HEK293 (cell line): ENCODE data around the gene DPYSL4.

Experiments used
- CTCF ChIA-PET: fragments of 350-600 bp; formaldehyde crosslinking; extraction: SDS; loops from one replicate; lab custom pipeline; 2021; ENCODE audit warnings: antibody characterized with exemption; lab: Yijun Ruan, JAX
- POLR2A ChIA-PET: fragments of 300-600 bp; formaldehyde crosslinking; extraction: SDS; loops from one replicate; lab custom pipeline; 2020; ENCODE audit warnings: antibody characterized with exemption, inconsistent platforms; lab: Yijun Ruan, JAX
- H3K27ac ChIP-seq: fragments of 200-500 bp; sonication (Bioruptor generic); 2 replicates; pipeline ENCODE4 v1.5.1; 2014; ENCODE audit warnings: low read depth, low read length, control low read depth, inconsistent platforms; ENCODE audit errors: extremely low read depth
- H3K36me3 ChIP-seq, 2 experiments: fragments of 200-500 bp in 1 of 2; sonication (Bioruptor generic) in 1 of 2; 1 replicate in 1 of 2; 2 replicates in 1 of 2; pipeline ENCODE4 v1.5.1; 2014 to 2017; ENCODE audit warnings: inconsistent platforms in 2 of 2, low read length in 2 of 2; ENCODE audit not compliant: control insufficient read depth in 2 of 2, insufficient read depth in 1 of 2
- H3K4me1 ChIP-seq: fragments of 200-500 bp; sonication (Bioruptor generic); 2 replicates; pipeline ENCODE4 v1.5.1; 2014; ENCODE audit warnings: mild to moderate bottlenecking, low read length, inconsistent platforms; ENCODE audit not compliant: control insufficient read depth, insufficient read depth
- H3K4me3 ChIP-seq: 2 replicates; pipeline ENCODE4 v1.5.1; 2011; ENCODE audit warnings: low read depth, mild to moderate bottlenecking, control low read depth, low read length, moderate library complexity
- H3K9me3 ChIP-seq: fragments of 200-500 bp; sonication (Bioruptor generic); 2 replicates; pipeline ENCODE4 v1.5.1; 2014; ENCODE audit warnings: low read depth, low read length, inconsistent platforms; ENCODE audit not compliant: control insufficient read depth, insufficient read depth
- BCL6B ChIP-seq: fragments of 450-650 bp; formaldehyde crosslinking; IDR thresholded peaks from 2 replicates; pipeline ENCODE4 v1.5.1; 2017; ENCODE audit warnings: missing biosample characterization, missing genetic modification characterization
- GFI1B ChIP-seq: fragments of 450-650 bp; formaldehyde crosslinking; IDR thresholded peaks from 2 replicates; pipeline ENCODE4 v1.5.1; 2016; ENCODE audit warnings: missing biosample characterization, missing genetic modification characterization
- INSM2 ChIP-seq: fragments of 450-650 bp; formaldehyde crosslinking; IDR thresholded peaks from 2 replicates; pipeline ENCODE4 v1.5.1; 2016; ENCODE audit warnings: missing biosample characterization, missing genetic modification characterization
- KLF17 ChIP-seq: fragments of 450-650 bp; formaldehyde crosslinking; IDR thresholded peaks from 2 replicates; pipeline ENCODE4 v1.5.1; 2016; ENCODE audit warnings: missing biosample characterization, missing genetic modification characterization
- OSR2 ChIP-seq: fragments of 450-650 bp; formaldehyde crosslinking; IDR thresholded peaks from 2 replicates; pipeline ENCODE4 v1.5.1; 2016; ENCODE audit warnings: missing biosample characterization, missing genetic modification characterization
- SP2 ChIP-seq: fragments of 450-650 bp; formaldehyde crosslinking; IDR thresholded peaks from 2 replicates; pipeline ENCODE4 v1.5.1; 2016; ENCODE audit warnings: missing biosample characterization, missing genetic modification characterization
- TRIM28 ChIP-seq: IDR thresholded peaks from 2 replicates; pipeline ENCODE4 v1.6.1; 2011; ENCODE audit warnings: low read length, control low read depth, borderline replicate concordance
- ZBTB7A ChIP-seq: fragments of 450-650 bp; formaldehyde crosslinking; IDR thresholded peaks from 2 replicates; pipeline ENCODE4 v1.5.1; 2016; ENCODE audit warnings: low read depth, missing biosample characterization, missing genetic modification characterization
- ZFP41 ChIP-seq: fragments of 450-650 bp; formaldehyde crosslinking; IDR thresholded peaks from 2 replicates; pipeline ENCODE4 v1.5.1; 2016; ENCODE audit warnings: missing biosample characterization, missing genetic modification characterization, borderline replicate concordance
- ZNF132 ChIP-seq: fragments of 450-650 bp; formaldehyde crosslinking; IDR thresholded peaks from 2 replicates; pipeline ENCODE4 v1.5.1; 2017; ENCODE audit warnings: missing biosample characterization, missing genetic modification characterization, borderline replicate concordance
- ZNF24 ChIP-seq: fragments of 450-650 bp; formaldehyde crosslinking; IDR thresholded peaks from 2 replicates; pipeline ENCODE4 v1.5.1; 2016; ENCODE audit warnings: missing biosample characterization, missing genetic modification characterization
- ZNF311 ChIP-seq: fragments of 450-650 bp; formaldehyde crosslinking; IDR thresholded peaks from 2 replicates; pipeline ENCODE4 v1.5.1; 2017; ENCODE audit warnings: missing biosample characterization, missing genetic modification characterization, borderline replicate concordance
- ZNF324 ChIP-seq: fragments of 450-650 bp; formaldehyde crosslinking; IDR thresholded peaks from 2 replicates; pipeline ENCODE4 v1.5.1; 2016; ENCODE audit warnings: missing biosample characterization, missing genetic modification characterization
- ZNF341 ChIP-seq: fragments of 450-650 bp; formaldehyde crosslinking; IDR thresholded peaks from 2 replicates; pipeline ENCODE4; 2016; ENCODE audit warnings: low read depth, missing biosample characterization, missing genetic modification characterization
- ZNF518A ChIP-seq: fragments of 450-650 bp; formaldehyde crosslinking; conservative IDR thresholded peaks from 2 replicates; pipeline ENCODE4 v1.5.1; 2016; ENCODE audit warnings: low read depth, missing biosample characterization, missing genetic modification characterization
- ZNF558 ChIP-seq: fragments of 450-650 bp; formaldehyde crosslinking; IDR thresholded peaks from 2 replicates; pipeline ENCODE4 v1.5.1; 2016; ENCODE audit warnings: missing biosample characterization, missing genetic modification characterization
- ZSCAN18 ChIP-seq: fragments of 450-650 bp; formaldehyde crosslinking; IDR thresholded peaks from 2 replicates; pipeline ENCODE4 v1.5.1; 2016; ENCODE audit warnings: missing biosample characterization, missing genetic modification characterization

Gene DPYSL4

GRCh38 chr10:132167976-132168375 is 18.8 kb upstream of the DPYSL4 start:
- POLR2A ChIA-PET = no interaction called here
- Histone ChIP-seq H3K27ac (no peak overlapping the region), H3K4me3 (no peak overlapping the region), H3K36me3 (no peaks in the 10 kb centered on the region), H3K4me1 (no peaks in the 10 kb centered on the region), H3K9me3 (no peaks in the 10 kb centered on the region)
- CTCF ChIA-PET = no interaction called here
- no peak for TF ChIP-seq ZNF311 (tag by site-specific recombination)
- TF ChIP-seq OSR2 (tag by site-specific recombination) = no peak
- no peak for TF ChIP-seq ZNF558 (tag by site-specific recombination)
- TF ChIP-seq ZNF24 (tag by site-specific recombination) = no peak
- TF ChIP-seq BCL6B (tag by site-specific recombination) = no peak
- no peak for TF ChIP-seq ZBTB7A (tag by site-specific recombination)
- no peak for TF ChIP-seq GFI1B (tag by site-specific recombination)
- no peak for TF ChIP-seq ZSCAN18 (tag by site-specific recombination)
- TF ChIP-seq ZNF324 (tag by site-specific recombination) = no peak
- TF ChIP-seq INSM2 (tag by site-specific recombination) = no peak
- TF ChIP-seq ZNF341 = no peak
- no peak for TF ChIP-seq KLF17 (tag by site-specific recombination)
- TF ChIP-seq ZNF518A = no peak
- no peak for TF ChIP-seq SP2 (tag by site-specific recombination)
- no peak for TF ChIP-seq ZNF132 (tag by site-specific recombination)
- TF ChIP-seq ZFP41 = no peak
- TF ChIP-seq TRIM28 = no peak
